ENCODE results near the gene RNU7-1. TPM values are rescaled to one million over a fixed set of nuclear protein-coding genes. Genes with fewer than 3 reads are reported as not detected.

The RNU7-1 gene
- total RNA-seq, 1 donor from 2014 or later = not detected

- Mint-ChIP-seq H3K27ac (ENCODE audit: unreplicated experiment) (peak overlapping the region; percentile 57), H3K4me1 (peaks cover 3% of the 10 kb centered on the region), H3K27me3 (ENCODE audit: low read depth) (no peaks in the 10 kb centered on the region), H3K9me3 (no peaks in the 10 kb centered on the region), H3K4me3 (no peak overlapping the region), H3K36me3 (ENCODE audit: low read depth) (peaks cover 12% of the 10 kb centered on the region)
- no peak for DNase-seq (ENCODE audit: low read depth, low spot score)
- TF ChIP-seq, protein P1, sequence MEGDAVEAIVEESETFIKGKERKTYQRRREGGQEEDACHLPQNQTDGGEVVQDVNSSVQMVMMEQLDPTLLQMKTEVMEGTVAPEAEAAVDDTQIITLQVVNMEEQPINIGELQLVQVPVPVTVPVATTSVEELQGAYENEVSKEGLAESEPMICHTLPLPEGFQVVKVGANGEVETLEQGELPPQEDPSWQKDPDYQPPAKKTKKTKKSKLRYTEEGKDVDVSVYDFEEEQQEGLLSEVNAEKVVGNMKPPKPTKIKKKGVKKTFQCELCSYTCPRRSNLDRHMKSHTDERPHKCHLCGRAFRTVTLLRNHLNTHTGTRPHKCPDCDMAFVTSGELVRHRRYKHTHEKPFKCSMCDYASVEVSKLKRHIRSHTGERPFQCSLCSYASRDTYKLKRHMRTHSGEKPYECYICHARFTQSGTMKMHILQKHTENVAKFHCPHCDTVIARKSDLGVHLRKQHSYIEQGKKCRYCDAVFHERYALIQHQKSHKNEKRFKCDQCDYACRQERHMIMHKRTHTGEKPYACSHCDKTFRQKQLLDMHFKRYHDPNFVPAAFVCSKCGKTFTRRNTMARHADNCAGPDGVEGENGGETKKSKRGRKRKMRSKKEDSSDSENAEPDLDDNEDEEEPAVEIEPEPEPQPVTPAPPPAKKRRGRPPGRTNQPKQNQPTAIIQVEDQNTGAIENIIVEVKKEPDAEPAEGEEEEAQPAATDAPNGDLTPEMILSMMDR (conservative IDR thresholded peaks at IDR 0.05) = no peak
These were observed 35.4 kb downstream of the RNU7-1 start for GRCh38 chr12:6979021-6979420.

GRCh38 chr12:6979453-6979852 lies 35.8 kb downstream of the RNU7-1 start:
- Mint-ChIP-seq H3K36me3 (ENCODE audit: low read depth) (peaks cover 12% of the 10 kb centered on the region), H3K27ac (ENCODE audit: unreplicated experiment) (peak overlapping the region; percentile 57), H3K9me3 (no peaks in the 10 kb centered on the region), H3K27me3 (ENCODE audit: low read depth) (no peaks in the 10 kb centered on the region), H3K4me3 (no peak overlapping the region), H3K4me1 (peaks cover 3% of the 10 kb centered on the region)
- TF ChIP-seq, protein P1 (conservative IDR thresholded peaks at IDR 0.05) = no peak
- DNase-seq (ENCODE audit: low read depth, low spot score) = no peak

DNA sequence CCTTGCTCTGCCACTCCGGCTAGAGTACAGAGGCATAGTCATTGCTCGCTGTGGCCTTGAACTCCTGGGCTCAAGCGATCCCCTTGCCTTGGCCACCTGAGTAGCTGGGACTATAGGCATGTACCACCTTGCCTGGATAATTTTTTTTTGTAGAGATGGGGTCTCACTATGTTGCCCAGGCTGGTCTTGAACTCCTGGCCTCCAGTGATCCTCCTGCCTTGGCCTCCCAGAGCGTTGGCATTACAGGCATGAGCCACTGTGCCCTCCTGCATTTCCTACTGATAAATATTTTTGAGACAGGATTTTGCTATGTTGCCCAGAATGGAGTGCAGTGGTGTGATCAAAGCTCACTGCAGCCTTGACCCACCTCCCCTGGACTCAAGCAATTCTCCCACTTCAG lies 36.5 kb downstream of the RNU7-1 start:
- H3K27ac Mint-ChIP-seq (ENCODE audit: unreplicated experiment) = no peak overlapping the region

GRCh38 chr12:6980740-6981139 lies 37.1 kb downstream of the RNU7-1 start:
- Mint-ChIP-seq H3K4me3 (no peak overlapping the region), H3K9me3 (no peaks in the 10 kb centered on the region), H3K4me1 (peaks cover 3% of the 10 kb centered on the region), H3K27me3 (ENCODE audit: low read depth) (no peaks in the 10 kb centered on the region), H3K36me3 (ENCODE audit: low read depth) (peaks cover 12% of the 10 kb centered on the region), H3K27ac (ENCODE audit: unreplicated experiment) (no peak overlapping the region)
- no peak for DNase-seq (ENCODE audit: low read depth, low spot score)
- TF ChIP-seq, protein P1 (conservative IDR thresholded peaks at IDR 0.05) = no peak

More for the DNA sequence above, 36.5 kb downstream of the RNU7-1 start:
- peaks cover 12% of the 10 kb centered on the region for H3K36me3 Mint-ChIP-seq (ENCODE audit: low read depth)
- TF ChIP-seq, protein P1 (conservative IDR thresholded peaks at IDR 0.05) = no peak
- no peaks in the 10 kb centered on the region for H3K9me3 Mint-ChIP-seq
- H3K4me1 Mint-ChIP-seq = peaks cover 3% of the 10 kb centered on the region
- no peaks in the 10 kb centered on the region for H3K27me3 Mint-ChIP-seq (ENCODE audit: low read depth)
- DNase-seq (ENCODE audit: low read depth, low spot score) = no peak
- no peak overlapping the region for H3K4me3 Mint-ChIP-seq

- H3K36me3 Mint-ChIP-seq (ENCODE audit: low read depth) = peaks cover 8% of the 10 kb centered on the region
These were observed 37.8 kb downstream of the RNU7-1 start for GRCh38 chr12:6981152-6982052.

More at GRCh38 chr12:6981152-6982052, 37.8 kb downstream of the RNU7-1 start:
- Mint-ChIP-seq H3K27ac (ENCODE audit: unreplicated experiment) (peak overlapping the region; percentile 68), H3K4me3 (no peak overlapping the region), H3K4me1 (peaks cover 3% of the 10 kb centered on the region), H3K9me3 (no peaks in the 10 kb centered on the region), H3K27me3 (ENCODE audit: low read depth) (no peaks in the 10 kb centered on the region)
- TF ChIP-seq, protein P1 (conservative IDR thresholded peaks at IDR 0.05) = no peak
- no peak for DNase-seq (ENCODE audit: low read depth, low spot score)
